Hepatocyte (in vitro differentiated cells): ENCODE data around the gene NOTCH1.

ENCODE experiments used
- CTCF ChIP-seq: fragments of 200-600 bp; sonication (generic); IDR thresholded peaks from 2 replicates; pipeline ENCODE4 v1.5.1; 2016; ENCODE audit warnings: antibody characterized with exemption, mild to moderate bottlenecking; ENCODE audit not compliant: poor library complexity
- EZH2phosphoT487 ChIP-seq: fragments of 200-600 bp; sonication (generic); IDR thresholded peaks from one replicate; pipeline ENCODE4 v1.6.1; 2018; ENCODE audit warnings: antibody characterized with exemption, mild to moderate bottlenecking, low read depth, moderate library complexity; ENCODE audit not compliant: unreplicated experiment, severe bottlenecking

GRCh38 chr9:136516191-136516654, 29.6 kb downstream of the NOTCH1 start:
- TF ChIP-seq CTCF: no peak
- TF ChIP-seq EZH2phosphoT487: no peak
